H9 (cell line): ENCODE measurements around the gene SCN3A. TPM values are rescaled to one million over a fixed set of nuclear protein-coding genes. Genes with fewer than 3 reads are reported as not detected.

Source experiments
- DNase-seq: peaks from one replicate; pipeline ENCODE4 v3.0.0-alpha.2; 2017
- H2AFZ ChIP-seq: one replicate; pipeline ENCODE4 v1.6.1; 2013; ENCODE audit warnings: mild to moderate bottlenecking, low read length, control low read depth, moderate library complexity
- H2AK5ac ChIP-seq: 2 replicates; pipeline ENCODE4 v1.6.1; 2013; ENCODE audit warnings: low read length, control low read depth, mixed read lengths; ENCODE audit not compliant: insufficient read length
- H2BK120ac ChIP-seq: one replicate; pipeline ENCODE4 v1.6.1; 2013; ENCODE audit warnings: low read depth, mild to moderate bottlenecking, low read length, control low read depth, inconsistent platforms; ENCODE audit not compliant: poor library complexity, severe bottlenecking
- H2BK12ac ChIP-seq: 2 replicates; pipeline ENCODE4 v1.6.1; 2013; ENCODE audit warnings: low read length, control low read depth, mixed read lengths, low read depth; ENCODE audit not compliant: insufficient read length
- H2BK15ac ChIP-seq: 2 replicates; pipeline ENCODE4 v1.6.1; 2013; ENCODE audit warnings: low read depth, low read length, control low read depth
- H2BK20ac ChIP-seq: one replicate; pipeline ENCODE4 v1.6.1; 2013; ENCODE audit warnings: low read depth, mild to moderate bottlenecking, low read length, control low read depth, inconsistent platforms; ENCODE audit not compliant: poor library complexity, severe bottlenecking
- H2BK5ac ChIP-seq: 2 replicates; pipeline ENCODE4 v1.6.1; 2013; ENCODE audit warnings: low read length, control low read depth, mixed read lengths; ENCODE audit not compliant: insufficient read length
- H3K14ac ChIP-seq: 2 replicates; pipeline ENCODE4 v1.6.1; 2013; ENCODE audit warnings: low read length, control low read depth; ENCODE audit not compliant: insufficient read depth
- H3K18ac ChIP-seq: 2 replicates; pipeline ENCODE4 v1.6.1; 2013; ENCODE audit warnings: low read depth, mild to moderate bottlenecking, mixed read lengths, low read length, control low read depth; ENCODE audit not compliant: insufficient read length
- H3K23ac ChIP-seq: 2 replicates; pipeline ENCODE4 v1.6.1; 2013; ENCODE audit warnings: low read length, control low read depth, mixed read lengths, low read depth; ENCODE audit not compliant: insufficient read length
- H3K23me2 ChIP-seq: 2 replicates; pipeline ENCODE4 v1.6.1; 2013; ENCODE audit warnings: low read depth, mild to moderate bottlenecking, mixed read lengths, low read length, control low read depth; ENCODE audit not compliant: insufficient read length, poor library complexity, severe bottlenecking
- H3K27ac ChIP-seq: 2 replicates; pipeline ENCODE4 v1.5.1; 2013; ENCODE audit warnings: low read length, control low read depth, mixed read lengths, low read depth; ENCODE audit not compliant: insufficient read length
- H3K27me3 ChIP-seq: 2 replicates; pipeline ENCODE4 v1.6.1; 2013; ENCODE audit warnings: low read length, control low read depth, inconsistent platforms; ENCODE audit not compliant: insufficient read depth
- H3K4ac ChIP-seq: 2 replicates; pipeline ENCODE4 v1.6.1; 2013; ENCODE audit warnings: low read depth, mild to moderate bottlenecking, control low read depth, inconsistent platforms, low read length, moderate library complexity
- H3K4me1 ChIP-seq: 2 replicates; pipeline ENCODE4 v1.6.1; 2013; ENCODE audit warnings: low read length, control low read depth, inconsistent platforms; ENCODE audit not compliant: insufficient read depth
- H3K4me2 ChIP-seq: 2 replicates; pipeline ENCODE4 v1.6.1; 2013; ENCODE audit warnings: low read length, control low read depth, mixed read lengths; ENCODE audit not compliant: insufficient read length, insufficient read depth
- H3K56ac ChIP-seq: 2 replicates; pipeline ENCODE4 v1.6.1; 2013; ENCODE audit warnings: low read depth, mild to moderate bottlenecking, mixed read lengths, low read length, control low read depth; ENCODE audit not compliant: insufficient read length
- H3K79me1 ChIP-seq: 2 replicates; pipeline ENCODE4 v1.6.1; 2013; ENCODE audit warnings: low read depth, mild to moderate bottlenecking, moderate library complexity, low read length, control low read depth, inconsistent platforms; ENCODE audit not compliant: insufficient read depth, poor library complexity, severe bottlenecking
- H3K79me2 ChIP-seq: 2 replicates; pipeline ENCODE4 v1.6.1; 2013; ENCODE audit warnings: low read length, control low read depth, inconsistent platforms; ENCODE audit not compliant: insufficient read depth
- H3K9ac ChIP-seq: 2 replicates; pipeline ENCODE4 v1.6.1; 2013; ENCODE audit warnings: low read length, control low read depth, mixed read lengths; ENCODE audit not compliant: insufficient read length; ENCODE audit errors: extremely low read depth
- H3K9me3 ChIP-seq: one replicate; pipeline ENCODE4 v1.6.1; 2013; ENCODE audit warnings: low read depth, low read length, inconsistent platforms; ENCODE audit not compliant: control insufficient read depth
- H3T11ph ChIP-seq: one replicate; pipeline ENCODE4 v1.6.1; 2013; ENCODE audit warnings: mild to moderate bottlenecking, low read length, control low read depth, inconsistent platforms
- H4K20me1 ChIP-seq: one replicate; pipeline ENCODE4 v1.6.1; 2013; ENCODE audit not compliant: control insufficient read depth, insufficient read length, insufficient read depth
- H4K5ac ChIP-seq: 2 replicates; pipeline ENCODE4 v1.6.1; 2013; ENCODE audit warnings: low read depth, mild to moderate bottlenecking, mixed read lengths, low read length, control low read depth; ENCODE audit not compliant: insufficient read length
- H4K8ac ChIP-seq: replicated peaks from 2 replicates; pipeline ENCODE4 v1.6.1; 2013; ENCODE audit warnings: low read length, control low read depth, mixed read lengths, low read depth; ENCODE audit not compliant: insufficient read length
- H4K91ac ChIP-seq: 2 replicates; pipeline ENCODE4 v1.6.1; 2013; ENCODE audit warnings: low read depth, mild to moderate bottlenecking, moderate library complexity, mixed read lengths, low read length, control low read depth; ENCODE audit not compliant: insufficient read length
- H3K27ac Mint-ChIP-seq, 3 experiments: 2 replicates in 2 of 3; 3 replicates in 1 of 3; pipeline ENCODE4 v1.8.0; 2020 to 2021; ENCODE audit warnings: mixed read lengths in 3 of 3, mild to moderate bottlenecking in 1 of 3, moderate library complexity in 1 of 3
- H3K27me3 Mint-ChIP-seq: 2 replicates; pipeline ENCODE4 v1.8.0; 2021; ENCODE audit warnings: low read depth, mild to moderate bottlenecking, moderate library complexity, mixed read lengths
- H3K36me3 Mint-ChIP-seq, 3 experiments: 2 replicates in 2 of 3; 3 replicates in 1 of 3; pipeline ENCODE4 v1.8.0; 2020 to 2021; ENCODE audit warnings: low read depth in 3 of 3, mixed read lengths in 3 of 3; ENCODE audit not compliant: insufficient read depth in 1 of 3
- H3K4me1 Mint-ChIP-seq, 2 experiments: 2 replicates each; pipeline ENCODE4 v1.8.0; 2020; ENCODE audit warnings: mixed read lengths in 2 of 2
- H3K4me3 Mint-ChIP-seq, 2 experiments: 2 replicates in 1 of 2; 3 replicates in 1 of 2; pipeline ENCODE4 v1.8.0; 2020 to 2021; ENCODE audit warnings: mild to moderate bottlenecking in 2 of 2, mixed read lengths in 2 of 2, moderate library complexity in 1 of 2
- H3K9me3 Mint-ChIP-seq, 2 experiments: 2 replicates in 1 of 2; 3 replicates in 1 of 2; pipeline ENCODE4 v1.8.0; 2020; ENCODE audit warnings: mild to moderate bottlenecking in 2 of 2, mixed read lengths in 2 of 2, moderate library complexity in 1 of 2
- total RNA-seq: library from RNA; stranded (reverse); gene quantifications from 2 replicates; pipeline ENCODE4 v1.2.1, GENCODE V29; 2021
- TF ChIP-seq, protein P1 (sequence below): fragments of 200-600 bp; sonication (generic); conservative IDR thresholded peaks from 3 replicates; pipeline ENCODE4 v1.8.0; 2021; ENCODE audit warnings: antibody characterized with exemption, mild to moderate bottlenecking

The SCN3A gene
- total RNA-seq, 1 experiment from 2014 or later: not detected

DNA sequence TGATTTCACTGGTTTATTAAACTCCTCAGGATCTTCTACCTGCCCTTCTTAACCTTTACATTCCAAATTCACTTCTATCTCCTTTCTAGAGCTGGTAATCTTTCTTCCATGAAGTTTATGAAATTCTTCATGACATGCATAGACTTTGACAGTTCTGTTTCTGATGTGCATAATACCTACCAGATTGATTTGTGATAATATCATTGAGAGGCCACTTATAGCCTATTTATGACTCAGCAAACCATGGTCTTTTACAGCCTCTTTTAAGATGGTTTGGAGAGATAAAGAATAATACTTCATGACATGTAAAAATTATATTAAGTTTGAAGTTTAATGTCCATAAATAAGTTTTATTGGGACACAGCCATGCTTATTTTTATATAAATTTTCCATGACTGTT, 49.3 kb upstream of the SCN3A start:
- H3K14ac ChIP-seq: no peak overlapping the region
- Mint-ChIP-seq H3K4me3 (no peak overlapping the region), H3K9me3 (no peaks in the 10 kb centered on the region; a peak in 1 of 5 replicates), H3K27me3 (no peaks in the 10 kb centered on the region), H3K27ac (no peak overlapping the region), H3K4me1 (peaks cover 0 to 4% of the 10 kb centered on the region in 2 experiments; a peak in 2 of 4 replicates), H3K36me3 (no peaks in the 10 kb centered on the region)
- no peak overlapping the region for H2AK5ac ChIP-seq
- H2BK12ac ChIP-seq: no peak overlapping the region
- H3K18ac ChIP-seq: no peak overlapping the region
- no peak overlapping the region for H4K5ac ChIP-seq
- TF ChIP-seq, protein P1, sequence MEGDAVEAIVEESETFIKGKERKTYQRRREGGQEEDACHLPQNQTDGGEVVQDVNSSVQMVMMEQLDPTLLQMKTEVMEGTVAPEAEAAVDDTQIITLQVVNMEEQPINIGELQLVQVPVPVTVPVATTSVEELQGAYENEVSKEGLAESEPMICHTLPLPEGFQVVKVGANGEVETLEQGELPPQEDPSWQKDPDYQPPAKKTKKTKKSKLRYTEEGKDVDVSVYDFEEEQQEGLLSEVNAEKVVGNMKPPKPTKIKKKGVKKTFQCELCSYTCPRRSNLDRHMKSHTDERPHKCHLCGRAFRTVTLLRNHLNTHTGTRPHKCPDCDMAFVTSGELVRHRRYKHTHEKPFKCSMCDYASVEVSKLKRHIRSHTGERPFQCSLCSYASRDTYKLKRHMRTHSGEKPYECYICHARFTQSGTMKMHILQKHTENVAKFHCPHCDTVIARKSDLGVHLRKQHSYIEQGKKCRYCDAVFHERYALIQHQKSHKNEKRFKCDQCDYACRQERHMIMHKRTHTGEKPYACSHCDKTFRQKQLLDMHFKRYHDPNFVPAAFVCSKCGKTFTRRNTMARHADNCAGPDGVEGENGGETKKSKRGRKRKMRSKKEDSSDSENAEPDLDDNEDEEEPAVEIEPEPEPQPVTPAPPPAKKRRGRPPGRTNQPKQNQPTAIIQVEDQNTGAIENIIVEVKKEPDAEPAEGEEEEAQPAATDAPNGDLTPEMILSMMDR: no peak
- H2BK120ac ChIP-seq: no peak overlapping the region
- H4K20me1 ChIP-seq: no peaks in the 10 kb centered on the region
- H2BK20ac ChIP-seq: no peak overlapping the region
- no peaks in the 10 kb centered on the region for H3K23me2 ChIP-seq
- H3K4me2 ChIP-seq: no peak overlapping the region
- no peak overlapping the region for H2BK15ac ChIP-seq
- no peaks in the 10 kb centered on the region for H3K79me1 ChIP-seq
- no peak overlapping the region for H3T11ph ChIP-seq
- DNase-seq: no peak
- H3K27ac ChIP-seq: no peak overlapping the region
- H3K23ac ChIP-seq: no peak overlapping the region
- H2AFZ ChIP-seq: no peak overlapping the region
- no peaks in the 10 kb centered on the region for H3K9me3 ChIP-seq
- H3K4me1 ChIP-seq: no peaks in the 10 kb centered on the region
- H3K56ac ChIP-seq: no peak overlapping the region
- no peak overlapping the region for H4K91ac ChIP-seq
- no peaks in the 10 kb centered on the region for H3K79me2 ChIP-seq
- H3K27me3 ChIP-seq: no peaks in the 10 kb centered on the region
- no peak overlapping the region for H3K9ac ChIP-seq
- no peak overlapping the region for H3K4ac ChIP-seq
- no peak overlapping the region for H4K8ac ChIP-seq
- H2BK5ac ChIP-seq: no peak overlapping the region
